ENCODE results near the gene UVSSA.

DNA sequence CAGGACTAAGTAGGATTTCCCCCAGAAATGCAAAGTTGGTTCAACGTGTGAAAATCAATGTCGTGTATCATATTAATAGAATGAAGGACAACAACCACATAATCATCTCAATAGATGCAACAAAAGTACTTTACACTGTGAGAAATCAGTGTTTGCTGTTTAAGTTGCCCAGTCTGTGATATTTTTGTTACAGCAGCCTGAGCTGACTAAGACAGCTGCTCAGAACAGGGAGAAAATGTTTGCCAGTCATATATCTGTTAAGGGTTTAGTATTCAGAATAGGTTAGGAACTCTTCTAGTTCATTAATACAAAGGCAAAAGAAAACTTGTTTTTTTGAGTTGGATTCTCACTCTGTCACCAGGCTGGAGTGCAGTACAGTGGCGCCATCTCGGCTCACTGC, 44.8 kb upstream of the UVSSA start:
- no peak for TF ChIP-seq EZH2 (IDR thresholded peaks at IDR 0.05; ENCODE audit: insufficient read depth, poor library complexity, severe bottlenecking)
- TF ChIP-seq EZH2phosphoT487 (IDR thresholded peaks at IDR 0.05; ENCODE audit: insufficient read depth, low read depth), result no peak
